Naive thymus-derived CD4-positive, alpha-beta T cell (primary cell): ENCODE data around the gene RIT1. TPM values are rescaled to one million over a fixed set of nuclear protein-coding genes. Genes with fewer than 3 reads are reported as not detected.

Source experiments
- ATAC-seq: fragments of 150-1000 bp; cut with Tn5 transposase; 2 replicates; pipeline ENCODE4 v1.10.0; 2021; ENCODE audit warnings: mild to moderate bottlenecking, moderate library complexity
- CTCF ChIA-PET: fragments of 350-600 bp; sonication (Branson Sonifier 250); formaldehyde crosslinking; loops from one replicate; lab custom pipeline; 2021; ENCODE audit warnings: antibody characterized with exemption; lab: Charles Lee
- POLR2A ChIA-PET: fragments of 350-600 bp; sonication (Branson Sonifier 250); formaldehyde crosslinking; loops from one replicate; lab custom pipeline; 2021; ENCODE audit warnings: antibody characterized with exemption, inconsistent platforms; lab: Charles Lee
- DNase-seq, 9 donors: peaks; one replicate each; pipeline versions ENCODE4 v3.0.0 to v3.0.0-alpha.2; 2020 to 2022; ENCODE audit warnings: mixed read lengths in 1 of 9
- H3K27ac ChIP-seq: one replicate; pipeline ENCODE4 v1.7.0; 2013; ENCODE audit warnings: mild to moderate bottlenecking, low read depth, low read length, moderate library complexity
- H3K27me3 ChIP-seq, 2 donors: one replicate each; pipeline ENCODE4 v1.7.0; 2013; ENCODE audit warnings: low read length in 2 of 2, mild to moderate bottlenecking in 2 of 2, moderate library complexity in 2 of 2; ENCODE audit not compliant: control insufficient read depth in 2 of 2, insufficient read depth in 2 of 2
- H3K36me3 ChIP-seq, 3 experiments: 1 replicate in 2 of 3; 2 replicates in 1 of 3; pipeline ENCODE4 v1.7.0; 2013; ENCODE audit warnings: low read length in 3 of 3, mild to moderate bottlenecking in 3 of 3, moderate library complexity in 1 of 3; ENCODE audit not compliant: insufficient read depth in 3 of 3, control insufficient read depth in 2 of 3
- H3K4me1 ChIP-seq, 2 donors: one replicate each; pipeline ENCODE4 v1.7.0; 2013; ENCODE audit warnings: low read length in 2 of 2, mild to moderate bottlenecking in 2 of 2, moderate library complexity in 1 of 2; ENCODE audit not compliant: control insufficient read depth in 2 of 2, insufficient read depth in 2 of 2
- H3K4me3 ChIP-seq: 2 replicates; pipeline ENCODE4 v1.7.0; 2013; ENCODE audit warnings: mild to moderate bottlenecking, low read length
- H3K9me3 ChIP-seq, 3 experiments: 1 replicate in 2 of 3; 2 replicates in 1 of 3; pipeline ENCODE4 v1.7.0; 2013; ENCODE audit warnings: low read length in 3 of 3; ENCODE audit not compliant: control insufficient read depth in 2 of 3
- H3K27ac Mint-ChIP-seq, 9 donors: one replicate each; pipeline ENCODE4 v1.8.0; 2020 to 2022; ENCODE audit warnings: mixed read lengths in 9 of 9, mild to moderate bottlenecking in 8 of 9, moderate library complexity in 5 of 9, inconsistent platforms in 2 of 9
- H3K27me3 Mint-ChIP-seq, 5 donors: one replicate each; pipeline ENCODE4 v1.8.0; 2021 to 2022; ENCODE audit warnings: mixed read lengths in 5 of 5, mild to moderate bottlenecking in 1 of 5
- H3K36me3 Mint-ChIP-seq, 5 donors: one replicate each; pipeline ENCODE4 v1.8.0; 2020 to 2022; ENCODE audit warnings: mixed read lengths in 5 of 5, mild to moderate bottlenecking in 3 of 5, inconsistent platforms in 1 of 5
- H3K4me1 Mint-ChIP-seq, 7 donors: one replicate each; pipeline ENCODE4 v1.8.0; 2020 to 2022; ENCODE audit warnings: mixed read lengths in 7 of 7, mild to moderate bottlenecking in 3 of 7, inconsistent platforms in 1 of 7
- H3K4me3 Mint-ChIP-seq, 10 donors: one replicate each; pipeline ENCODE4 v1.8.0; 2020 to 2022; ENCODE audit warnings: mild to moderate bottlenecking in 10 of 10, mixed read lengths in 10 of 10, moderate library complexity in 6 of 10, inconsistent platforms in 2 of 10
- H3K9me3 Mint-ChIP-seq, 11 donors: one replicate each; pipeline ENCODE4 v1.8.0; 2020 to 2022; ENCODE audit warnings: mixed read lengths in 11 of 11, mild to moderate bottlenecking in 4 of 11, inconsistent platforms in 1 of 11, moderate library complexity in 1 of 11
- intact Hi-C, 2 donors: fragments of 100-400 bp; cut with micrococcal nuclease; formaldehyde crosslinking; loops; one replicate each; pipeline ENCODE4 v1.15.1; 2023
- polyA plus RNA-seq, 2 donors: library from polyadenylated mRNA; unstranded; fragments of 300-500 nt; fragmentation: Illumina TruSeq; gene quantifications; one replicate each; pipeline ENCODE4 v1.2.3, GENCODE V29; 2021
- total RNA-seq, 6 experiments: library from RNA in 5 of 6; stranded (reverse) in 5 of 6; gene quantifications; 1 replicate in 5 of 6; 2 replicates in 1 of 6; pipeline ENCODE4 v1.2.3 and lab custom pipeline; 2021 to 2026

RIT1 gene
- total and polyA plus RNA-seq, 7 experiments from 2014 or later: 19.1 to 83.9 (median 38.4) TPM

- Mint-ChIP-seq H3K4me3 (no peak overlapping the region), H3K9me3 (no peaks in the 10 kb centered on the region), H3K27me3 (no peaks in the 10 kb centered on the region), H3K27ac (peak overlapping the region in 1 of 9 donors; percentile 22), H3K36me3 (peaks cover 16 to 59% (median 35%) of the 10 kb centered on the region in 5 donors), H3K4me1 (peaks cover 0 to 15% (median 0%) of the 10 kb centered on the region in 7 donors)
- CTCF ChIA-PET: no interaction called here
- H3K9me3 ChIP-seq: no peaks in the 10 kb centered on the region
- POLR2A ChIA-PET: interaction anchor here (0.8 to 1.4 kb wide), 3 partner anchors 13 to 65 kb away, joined by 3 to 4 read pairs (median 4); partner anchors contain the start of gene ARHGEF2
- H3K4me1 ChIP-seq: no peaks in the 10 kb centered on the region
- H3K36me3 ChIP-seq: peaks cover 43 to 90% (median 72%) of the 10 kb centered on the region in 3 experiments
- DNase-seq: no peak
- no peak overlapping the region for H3K4me3 ChIP-seq
- no peak overlapping the region for H3K27ac ChIP-seq
- ATAC-seq: no peak
- intact Hi-C loops: loop anchor here in 1 of 2 donors (10.0 kb wide), 1 partner anchor 594 kb away; the partner anchor contains the start of gene RUSC1
- no peaks in the 10 kb centered on the region for H3K27me3 ChIP-seq
These were observed 7.5 kb upstream of the RIT1 start for GRCh38 chr1:155918660-155919059.

GRCh38 chr1:155913969-155914757 lies 3.0 kb upstream of the RIT1 start:
- H3K27ac Mint-ChIP-seq: peak overlapping the region in 2 of 9 donors; percentile 62 to 64
- Histone ChIP-seq H3K36me3 (peaks cover 27 to 55% (median 42%) of the 10 kb centered on the region in 3 experiments), H3K27ac (no peak overlapping the region), H3K4me3 (no peak overlapping the region), H3K27me3 (no peaks in the 10 kb centered on the region), H3K4me1 (peaks cover 5 to 17% of the 10 kb centered on the region in 2 donors), H3K9me3 (no peaks in the 10 kb centered on the region)
- no peak overlapping the region for H3K4me3 Mint-ChIP-seq
- intact Hi-C loops: loop anchor here (5.0 to 10.0 kb wide), 2 partner anchors 589 to 592 kb away; partner anchors contain the start of gene RUSC1 (in 2 of the 2)
- ChIA-PET POLR2A (interaction anchor here (1.7 kb wide), 1 partner anchor 20 kb away, joined by 6 read pairs; the partner anchor contains the start of gene KHDC4), CTCF (no interaction called here)
- ATAC-seq: no peak
- no peaks in the 10 kb centered on the region for H3K9me3 Mint-ChIP-seq
- H3K27me3 Mint-ChIP-seq: no peaks in the 10 kb centered on the region
- DNase-seq: no peak
- H3K4me1 Mint-ChIP-seq: peaks cover 11 to 29% (median 24%) of the 10 kb centered on the region in 7 donors
- H3K36me3 Mint-ChIP-seq: peaks cover 9 to 33% (median 18%) of the 10 kb centered on the region in 5 donors

GRCh38 chr1:155912056-155912536 lies 947 bp upstream of the RIT1 start:
- peaks cover 14 to 46% (median 26%) of the 10 kb centered on the region in 3 experiments for H3K36me3 ChIP-seq
- H3K4me3 ChIP-seq: no peak overlapping the region
- POLR2A ChIA-PET: interaction anchor here (0.7 kb wide), 1 partner anchor 1307 kb away, joined by 4 read pairs; no protein-coding TSS in a partner anchor

DNA sequence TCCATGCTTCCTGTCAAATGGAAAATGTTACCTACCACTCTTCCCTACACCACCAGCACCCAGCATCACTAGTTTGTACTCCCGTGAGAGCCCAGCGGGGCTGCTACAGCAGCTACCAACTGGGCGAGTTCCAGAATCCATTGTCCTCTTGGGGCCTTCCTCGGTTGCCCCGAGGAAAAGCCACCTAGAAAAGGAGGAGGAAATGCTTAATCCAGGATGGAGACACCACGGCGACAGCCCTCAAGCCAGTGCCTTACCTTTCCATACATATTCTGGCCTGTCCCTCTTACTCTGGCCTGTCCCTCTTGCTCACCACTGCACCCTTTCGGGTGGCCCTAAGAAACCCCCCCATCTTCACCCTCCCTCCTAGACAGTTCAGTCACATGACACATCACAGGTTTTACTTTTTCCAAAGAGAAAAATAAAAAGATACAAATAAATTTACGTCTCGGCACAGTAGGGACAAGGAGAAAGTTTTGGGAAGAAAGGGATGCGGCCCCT lies 478 bp downstream of the RIT1 start:
- peak in 3 of 9 donors; percentile 11 to 28 (median 28) for DNase-seq
- Histone ChIP-seq H3K9me3 (no peaks in the 10 kb centered on the region), H3K36me3 (peaks cover 5 to 41% (median 18%) of the 10 kb centered on the region in 3 experiments), H3K27ac (peak overlapping the region; percentile 80), H3K4me1 (peaks cover 5 to 17% of the 10 kb centered on the region in 2 donors), H3K4me3 (peak overlapping the region; percentile 73), H3K27me3 (no peaks in the 10 kb centered on the region)
- Mint-ChIP-seq H3K27ac (peak overlapping the region; percentile 90 to 99 (median 96)), H3K36me3 (peaks cover 0 to 18% (median 4%) of the 10 kb centered on the region in 5 donors), H3K4me3 (peak overlapping the region; percentile 85 to 99 (median 96)), H3K9me3 (no peaks in the 10 kb centered on the region), H3K4me1 (peaks cover 11 to 42% (median 21%) of the 10 kb centered on the region in 7 donors), H3K27me3 (no peaks in the 10 kb centered on the region)
- CTCF ChIA-PET: no interaction called here
- peak; percentile 53 for ATAC-seq
- intact Hi-C loops: loop anchor here (1.0 to 10.0 kb wide), 9 partner anchors 17 to 588 kb away; partner anchors contain the start of genes ARHGEF2 (in 2 of the 2), KHDC4 (in 2 of the 2), LAMTOR2 (in 2 of the 2) and RUSC1 (in 2 of the 2)
- POLR2A ChIA-PET: interaction anchor here (1.8 kb wide), 1 partner anchor 66 kb away, joined by 10 read pairs; no protein-coding TSS in a partner anchor

More at GRCh38 chr1:155912056-155912536, 947 bp upstream of the RIT1 start:
- intact Hi-C loops: loop anchor here (5.0 to 10.0 kb wide), 2 partner anchors 587 to 590 kb away; partner anchors contain the start of gene RUSC1 (in 2 of the 2)
- no peak for DNase-seq
- peak overlapping the region; percentile 90 to 99 (median 96) for H3K27ac Mint-ChIP-seq
- peaks cover 6 to 31% (median 7%) of the 10 kb centered on the region in 5 donors for H3K36me3 Mint-ChIP-seq
- H3K4me3 Mint-ChIP-seq: peak overlapping the region; percentile 85 to 99 (median 96)
- ATAC-seq: no peak
- Histone ChIP-seq H3K27ac (peak overlapping the region; percentile 80), H3K9me3 (no peaks in the 10 kb centered on the region), H3K27me3 (no peaks in the 10 kb centered on the region), H3K4me1 (peaks cover 5 to 17% of the 10 kb centered on the region in 2 donors)
- no peaks in the 10 kb centered on the region for H3K9me3 Mint-ChIP-seq
- CTCF ChIA-PET: interaction anchor here (0.6 kb wide), 1 partner anchor 141 kb away, joined by 3 read pairs; the partner anchor contains the start of gene UBQLN4
- no peaks in the 10 kb centered on the region for H3K27me3 Mint-ChIP-seq
- peaks cover 11 to 38% (median 21%) of the 10 kb centered on the region in 7 donors for H3K4me1 Mint-ChIP-seq

- Mint-ChIP-seq H3K4me3 (peak overlapping the region; percentile 83 to 99 (median 96)), H3K4me1 (peaks cover 11 to 42% (median 21%) of the 10 kb centered on the region in 7 donors), H3K27ac (peak overlapping the region; percentile 62 to 99 (median 92)), H3K36me3 (peaks cover 0 to 18% (median 4%) of the 10 kb centered on the region in 5 donors), H3K27me3 (no peaks in the 10 kb centered on the region), H3K9me3 (no peaks in the 10 kb centered on the region)
- peaks cover 8 to 39% (median 18%) of the 10 kb centered on the region in 3 experiments for H3K36me3 ChIP-seq
- ChIA-PET POLR2A (interaction anchor here (1.8 kb wide), 1 partner anchor 67 kb away, joined by 10 read pairs; no protein-coding TSS in a partner anchor), CTCF (no interaction called here)
- DNase-seq (peak in 2 of 9 donors; percentile 5 to 12), ATAC-seq (peak; percentile 48)
- intact Hi-C loops: loop anchor here (2.0 to 10.0 kb wide), 3 partner anchors 69 to 588 kb away; partner anchors contain the start of genes RUSC1 (in 2 of the 2) and ARHGEF2 (in 1 of the 2)
- H3K9me3 ChIP-seq: no peaks in the 10 kb centered on the region
- peak overlapping the region; percentile 80 for H3K27ac ChIP-seq
- H3K4me1 ChIP-seq: peaks cover 5 to 17% of the 10 kb centered on the region in 2 donors
- no peaks in the 10 kb centered on the region for H3K27me3 ChIP-seq
- peak overlapping the region; percentile 73 for H3K4me3 ChIP-seq
These were observed 1.3 kb downstream of the RIT1 start for GRCh38 chr1:155909894-155910293.

GRCh38 chr1:155904261-155904660 lies 6.9 kb downstream of the RIT1 start:
- no peaks in the 10 kb centered on the region for H3K27me3 ChIP-seq
- ATAC-seq: no peak
- no peak overlapping the region for H3K4me3 ChIP-seq
- CTCF ChIA-PET: interaction anchor here (0.6 kb wide), 1 partner anchor 149 kb away, joined by 3 read pairs; the partner anchor contains the start of gene UBQLN4
- Mint-ChIP-seq H3K36me3 (peaks cover 10 to 28% (median 15%) of the 10 kb centered on the region in 5 donors), H3K27ac (no peak overlapping the region), H3K9me3 (no peaks in the 10 kb centered on the region), H3K27me3 (no peaks in the 10 kb centered on the region), H3K4me3 (no peak overlapping the region), H3K4me1 (peaks cover 3 to 20% (median 5%) of the 10 kb centered on the region in 7 donors)
- no peaks in the 10 kb centered on the region for H3K4me1 ChIP-seq
- no peak for DNase-seq
- no peak overlapping the region for H3K27ac ChIP-seq
- intact Hi-C loops: no loop called here
- H3K36me3 ChIP-seq: peaks cover 24 to 70% (median 32%) of the 10 kb centered on the region in 3 experiments
- no peaks in the 10 kb centered on the region for H3K9me3 ChIP-seq
- POLR2A ChIA-PET: no interaction called here
